ENCODE data around the gene THSD7A. TPM values are rescaled to one million over a fixed set of nuclear protein-coding genes. Genes with fewer than 3 reads are reported as not detected.

THSD7A gene
- total RNA-seq, 1 donor from 2014 or later, result not detected

DNA sequence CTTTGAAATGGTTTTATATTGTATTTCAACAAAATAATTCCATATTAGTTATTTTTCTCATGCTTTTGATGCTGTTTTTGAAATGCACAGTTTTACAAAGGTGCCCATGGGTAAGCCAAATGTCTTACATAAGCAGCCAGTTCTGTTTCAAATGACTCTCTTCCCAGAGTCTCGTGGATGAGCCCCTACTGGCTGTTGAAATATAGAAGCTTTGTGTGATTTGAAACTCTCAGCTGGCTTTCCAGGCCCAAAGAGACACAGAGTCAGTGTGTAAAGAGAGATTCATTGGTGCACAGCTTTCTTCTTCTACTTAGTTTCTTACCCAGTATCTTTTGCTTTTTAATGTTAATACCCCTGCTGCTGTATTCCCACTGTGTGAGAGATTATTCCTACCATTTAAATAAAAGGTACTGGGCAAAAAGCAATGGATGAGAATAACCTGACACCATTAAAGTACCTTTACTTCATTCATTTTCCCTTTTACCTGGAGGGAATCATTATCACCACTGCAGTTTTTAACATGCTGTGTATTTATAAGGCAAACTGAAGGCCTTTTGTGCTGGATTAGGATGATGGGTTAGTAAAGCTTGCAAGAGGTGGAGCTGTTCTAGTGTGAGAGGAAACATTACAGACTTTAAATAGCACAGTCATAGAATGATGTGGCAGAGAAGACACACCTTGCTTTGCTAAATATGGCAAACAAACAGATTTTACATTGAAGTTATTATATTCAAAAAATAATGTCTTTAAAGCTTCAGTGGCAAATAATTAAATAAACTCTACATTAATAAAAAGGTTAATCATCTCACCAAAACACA lies 415.1 kb downstream of the THSD7A start:
- intact Hi-C loops (cut with micrococcal nuclease), result no loop called here

GRCh38 chr7:11415101-11415500 lies 416.9 kb downstream of the THSD7A start:
- intact Hi-C loops (cut with micrococcal nuclease), result no loop called here

DNA sequence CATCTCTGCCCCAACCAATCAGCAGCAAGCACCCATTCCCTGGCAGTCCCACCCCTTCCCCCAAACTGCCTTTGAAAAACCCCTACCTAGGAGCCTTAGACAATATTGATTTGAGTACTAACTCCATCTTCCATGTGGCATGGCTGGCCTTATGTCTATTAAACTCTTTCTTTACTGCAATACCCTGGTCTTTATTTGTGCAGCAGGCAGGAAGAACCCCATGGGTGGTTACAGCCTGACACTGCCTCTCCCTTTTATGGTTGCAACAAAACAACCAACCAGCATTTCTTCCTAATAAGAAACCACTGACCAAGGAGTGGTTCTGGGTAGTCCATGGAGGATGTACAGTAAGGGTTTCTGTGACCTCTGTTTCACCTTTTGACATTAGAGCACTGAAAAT lies 418.1 kb downstream of the THSD7A start:
- intact Hi-C loops (cut with micrococcal nuclease), result no loop called here

DNA sequence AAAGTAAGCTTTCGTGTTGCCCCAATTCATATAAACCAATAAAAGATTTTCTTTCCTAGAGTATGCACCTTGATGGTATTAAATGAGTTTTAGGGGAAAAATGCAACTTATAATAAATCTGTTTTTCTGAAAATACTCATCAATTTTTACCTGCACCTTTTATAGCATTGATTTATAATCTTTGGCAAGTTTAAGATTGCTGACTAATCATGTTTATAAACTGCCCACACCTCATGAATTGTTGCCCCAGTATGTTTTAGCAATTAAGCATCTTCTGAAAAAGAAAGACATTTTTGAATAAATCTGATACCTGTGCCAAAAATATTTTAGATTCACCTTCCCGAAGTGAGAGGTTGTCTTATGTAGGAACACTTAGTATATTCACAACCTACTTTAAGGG lies 420.0 kb downstream of the THSD7A start:
- intact Hi-C loops (cut with micrococcal nuclease), result no loop called here

DNA sequence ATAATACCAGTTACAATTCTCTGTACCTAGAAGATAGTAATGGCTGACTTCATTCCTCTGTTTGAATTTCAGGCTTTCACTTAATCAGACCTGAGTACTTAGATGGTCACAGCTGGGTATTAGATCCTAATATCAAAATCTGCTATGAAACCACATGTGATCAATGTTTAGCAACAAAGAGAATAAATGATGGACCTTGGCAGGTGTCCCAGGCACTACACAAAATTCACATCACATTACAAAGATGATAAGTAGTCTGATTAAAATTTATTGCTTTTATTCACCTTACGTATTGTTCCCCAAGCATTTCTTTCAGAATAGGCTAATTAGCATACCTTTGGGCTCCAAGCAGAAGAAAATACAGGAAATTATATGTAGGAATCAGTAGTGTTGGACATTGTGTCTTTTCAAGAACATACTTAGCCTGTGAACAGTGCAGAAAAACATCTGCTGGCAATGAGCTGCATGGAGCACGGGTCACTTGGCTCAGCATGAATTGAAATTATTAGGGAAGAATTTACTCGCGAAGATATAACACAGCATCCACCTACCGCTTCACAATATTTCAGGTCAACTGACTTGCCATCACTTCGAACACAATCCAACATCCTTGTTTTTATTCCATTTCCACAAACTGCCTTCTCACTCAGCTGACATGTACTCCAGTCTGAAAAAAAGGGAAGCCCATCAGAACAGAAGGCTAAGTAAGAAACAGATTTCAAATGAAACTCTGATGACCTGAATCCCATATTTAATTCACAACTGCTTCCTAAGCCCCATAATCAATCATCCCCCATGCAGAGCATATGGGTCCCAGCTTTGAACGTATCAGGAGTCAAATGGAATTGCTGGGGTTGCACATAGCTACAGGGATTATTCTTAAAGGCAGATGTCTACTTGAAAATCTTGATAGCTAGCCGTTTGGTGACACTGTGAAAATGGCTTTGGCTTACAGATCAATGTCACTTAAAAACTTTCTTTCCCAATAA lies 421.0 kb downstream of the THSD7A start:
- intact Hi-C loops (cut with micrococcal nuclease), result no loop called here

DNA sequence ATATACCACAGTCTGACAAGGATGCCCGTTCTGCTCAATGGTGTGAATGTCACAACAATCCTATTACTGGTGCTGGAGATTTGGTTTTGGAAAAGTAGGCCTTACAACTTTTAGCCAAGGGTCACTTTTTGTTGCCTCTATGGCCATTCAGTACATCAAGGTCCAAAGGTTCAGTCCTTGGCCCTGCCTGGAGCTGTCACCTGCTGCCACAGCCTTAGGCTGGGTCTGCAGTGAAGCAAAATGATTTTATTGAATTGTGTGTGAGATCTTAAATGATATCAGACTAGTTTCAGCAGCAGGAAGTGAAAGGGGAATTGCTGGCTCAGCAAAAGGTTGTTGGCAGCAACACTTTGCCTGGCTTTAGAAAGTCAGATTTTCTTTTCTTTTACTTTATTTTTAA lies 427.6 kb downstream of the THSD7A start:
- intact Hi-C loops (cut with micrococcal nuclease), result no loop called here

DNA sequence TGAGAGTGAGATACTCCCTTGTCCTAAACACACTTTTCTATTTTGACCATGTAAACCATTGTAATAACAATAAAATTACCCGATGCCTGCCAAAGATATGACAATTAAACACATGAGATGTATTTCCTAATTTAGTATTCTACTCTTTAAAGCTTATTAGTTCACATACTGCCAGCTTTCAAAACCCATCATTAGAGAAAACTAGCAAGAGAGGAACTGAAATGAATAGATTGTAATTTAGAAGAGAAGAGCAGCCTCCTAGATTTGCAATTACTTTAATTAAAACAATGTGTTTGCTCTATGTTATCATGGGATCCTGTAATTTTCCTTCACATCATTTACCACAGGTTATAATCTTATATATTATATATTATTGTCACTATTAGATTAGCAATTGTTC lies 428.2 kb downstream of the THSD7A start:
- intact Hi-C loops (cut with micrococcal nuclease), result no loop called here

- intact Hi-C loops (cut with micrococcal nuclease), result no loop called here
Observed at GRCh38 chr7:11394438-11394837, 437.6 kb downstream of the THSD7A start.

- intact Hi-C loops (cut with micrococcal nuclease), result no loop called here
Observed at GRCh38 chr7:11379641-11380040, 452.4 kb downstream of the THSD7A start.

DNA sequence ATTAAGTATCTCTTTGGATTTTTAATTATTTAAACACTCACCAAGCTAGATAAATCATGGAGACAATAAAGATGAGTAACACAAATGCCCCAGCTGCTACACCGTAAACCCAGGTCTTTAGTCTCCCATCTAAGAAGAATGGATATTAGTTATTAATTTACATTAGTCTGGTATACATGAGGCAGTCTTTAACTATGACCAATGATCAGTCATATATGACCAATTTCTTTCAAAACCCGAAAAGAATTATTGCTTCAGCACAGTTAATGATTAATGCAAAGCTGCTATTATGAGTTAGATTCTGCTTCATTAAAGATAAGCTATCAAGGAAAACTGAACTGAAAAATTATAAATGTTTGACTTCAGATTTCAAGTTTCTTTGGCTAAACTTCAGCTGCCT lies 455.5 kb downstream of the THSD7A start:
- intact Hi-C loops (cut with micrococcal nuclease), result no loop called here

DNA sequence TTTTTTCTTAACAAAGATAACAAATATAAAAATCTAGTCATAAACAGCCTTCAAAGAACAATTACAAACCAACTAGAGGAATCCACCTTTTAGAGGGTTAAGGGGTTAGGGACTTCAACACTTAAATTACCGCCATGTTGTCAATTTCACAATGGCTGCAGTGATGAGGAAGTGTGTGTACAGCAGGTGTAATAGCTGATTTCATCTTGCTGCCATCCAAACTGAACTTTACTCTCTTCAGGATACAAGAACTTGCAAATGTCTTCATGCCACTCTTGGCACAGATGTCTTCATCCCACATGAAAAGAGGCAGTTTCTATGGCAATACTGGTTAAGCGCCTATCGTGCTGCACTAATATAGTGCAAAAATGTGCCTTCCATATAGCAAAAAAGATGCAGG lies 457.4 kb downstream of the THSD7A start:
- intact Hi-C loops (cut with micrococcal nuclease), result no loop called here

DNA sequence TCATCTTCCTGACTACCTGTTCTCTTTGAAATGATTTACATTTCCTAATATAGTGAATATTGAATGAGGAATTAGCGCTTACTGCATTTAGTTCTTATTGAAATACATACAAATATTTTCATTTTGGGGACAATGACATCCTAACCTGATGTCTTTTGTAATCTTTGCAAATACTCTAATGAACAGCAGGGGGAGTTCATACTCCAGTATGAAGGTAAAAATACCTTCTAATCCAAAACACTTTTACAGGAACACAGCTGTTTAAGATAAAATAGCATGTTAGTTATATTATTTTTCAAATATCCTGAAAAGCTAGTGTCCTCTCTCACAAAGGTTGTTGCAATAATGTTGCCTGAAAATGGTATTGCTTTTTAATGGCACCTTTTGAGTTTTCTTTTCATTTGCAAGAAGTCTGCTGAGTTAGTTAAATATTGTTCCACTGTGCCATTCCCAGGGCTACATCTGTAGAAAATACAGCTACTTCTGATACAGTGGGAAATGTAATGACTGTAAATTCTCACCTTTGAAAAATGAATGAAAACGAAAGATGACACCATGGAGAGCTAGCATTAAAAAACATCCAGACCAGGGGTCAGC lies 458.4 kb downstream of the THSD7A start:
- intact Hi-C loops (cut with micrococcal nuclease), result no loop called here

- intact Hi-C loops (cut with micrococcal nuclease), result no loop called here
Observed at GRCh38 chr7:11369696-11370095, 462.3 kb downstream of the THSD7A start.

DNA sequence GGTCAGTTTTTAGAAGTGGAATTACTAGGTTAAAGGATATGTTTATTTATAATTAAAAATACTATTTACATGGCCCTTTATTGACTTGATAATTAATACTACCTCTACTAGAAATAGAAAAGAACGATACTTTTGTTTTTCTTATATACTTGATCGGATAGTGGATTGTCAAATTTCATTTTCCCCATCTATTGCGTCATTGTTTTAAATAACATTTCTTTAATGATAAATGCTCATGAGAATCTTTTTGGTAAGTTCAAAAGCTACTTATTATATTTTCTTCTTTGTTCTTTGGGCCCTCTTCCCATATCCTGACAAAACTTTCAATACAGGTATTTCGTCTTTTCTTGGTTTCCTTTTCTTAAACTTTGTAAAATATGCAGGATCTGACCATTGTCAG lies 465.9 kb downstream of the THSD7A start:
- intact Hi-C loops (cut with micrococcal nuclease), result no loop called here

DNA sequence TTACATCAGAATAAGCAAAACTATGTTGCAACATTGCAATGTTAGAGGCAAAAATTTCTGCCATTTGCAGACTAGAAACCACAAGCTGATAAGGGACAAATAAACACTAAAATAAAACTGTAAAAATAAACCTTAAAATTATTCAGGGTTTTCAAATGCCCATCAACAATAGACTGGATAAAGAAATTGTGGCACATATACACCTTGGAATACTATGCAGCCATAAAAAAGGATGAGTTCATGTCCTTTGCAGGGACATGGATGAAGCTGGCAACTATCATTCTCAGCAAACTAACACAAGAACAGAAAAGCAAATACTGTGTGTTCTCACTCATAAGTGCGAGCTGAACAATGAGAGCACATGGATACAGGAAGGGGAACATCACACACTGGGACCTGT lies 473.4 kb downstream of the THSD7A start:
- intact Hi-C loops (cut with micrococcal nuclease), result no loop called here

GRCh38 chr7:11355399-11356005 lies 476.5 kb downstream of the THSD7A start:
- intact Hi-C loops (cut with micrococcal nuclease), result no loop called here

DNA sequence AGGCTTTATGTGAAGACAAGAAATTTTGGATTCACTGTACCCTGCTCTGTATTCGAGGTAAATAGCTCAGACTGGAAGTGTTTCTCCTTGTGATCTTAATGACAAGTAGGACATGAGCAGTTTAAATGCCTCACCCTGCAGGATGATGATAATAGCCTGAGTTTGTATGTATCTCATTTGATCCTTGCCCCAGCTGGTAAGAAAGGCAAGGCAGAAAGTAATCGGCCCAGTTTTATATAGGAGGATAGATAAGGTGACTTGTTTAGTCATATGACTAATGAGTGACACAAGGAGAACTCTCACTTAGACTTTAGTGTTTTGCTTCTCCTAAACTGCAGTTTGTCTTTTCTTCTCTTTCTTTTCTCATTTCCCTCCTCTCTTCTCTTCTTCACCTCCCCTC lies 485.7 kb downstream of the THSD7A start:
- intact Hi-C loops (cut with micrococcal nuclease), result loop anchor here (10.0 kb wide), 1 partner anchor 462 kb away; no protein-coding TSS in a partner anchor

- intact Hi-C loops (cut with micrococcal nuclease), result loop anchor here (2.0 to 10.0 kb wide), 2 partner anchors 461 to 933 kb away; no protein-coding TSS in a partner anchor
Observed at GRCh38 chr7:11345621-11346020, 486.4 kb downstream of the THSD7A start.

DNA sequence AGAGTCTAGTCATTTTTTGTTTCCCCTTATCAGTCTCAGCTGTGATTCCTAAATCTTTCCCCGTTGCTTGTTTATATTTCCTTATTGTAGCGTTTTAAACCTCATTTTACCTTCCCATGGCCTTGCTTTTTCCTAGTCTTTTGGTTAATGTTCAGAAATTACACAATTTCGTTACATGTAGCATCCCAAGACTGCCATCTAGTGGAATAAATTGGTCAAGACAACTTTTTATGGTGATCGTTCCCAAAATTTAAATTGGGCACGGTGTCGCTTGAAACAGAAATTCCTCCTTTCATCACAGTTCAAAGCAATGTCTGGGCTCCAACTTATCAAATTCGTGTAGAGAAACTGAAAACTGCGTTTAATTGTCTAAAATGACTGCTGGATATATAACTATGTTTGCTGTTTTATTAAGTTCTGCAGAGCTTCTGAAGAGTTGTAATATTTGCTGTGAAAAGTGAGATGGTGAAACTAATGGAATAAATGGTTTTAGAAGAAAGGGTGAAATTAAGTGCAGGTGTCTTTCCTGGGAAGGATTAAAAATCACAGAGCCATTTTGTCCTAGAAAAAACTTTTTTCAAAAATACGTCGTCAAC lies 488.1 kb downstream of the THSD7A start:
- intact Hi-C loops (cut with micrococcal nuclease), result loop anchor here (1.0 to 10.0 kb wide), 4 partner anchors 132 to 931 kb away; a partner anchor contains a TSS

- intact Hi-C loops (cut with micrococcal nuclease), result loop anchor here (5.0 to 10.0 kb wide), 2 partner anchors 131 to 458 kb away; no protein-coding TSS in a partner anchor
Observed at GRCh38 chr7:11343136-11343535, 488.9 kb downstream of the THSD7A start.
